ENCODE results near the gene PTPN11.
"Not testable (repeated sequence)": the region's sequence is repeated elsewhere in the genome, so short reads cannot be mapped to it uniquely, and the experiment has no call there.

Gene PTPN11

DNA sequence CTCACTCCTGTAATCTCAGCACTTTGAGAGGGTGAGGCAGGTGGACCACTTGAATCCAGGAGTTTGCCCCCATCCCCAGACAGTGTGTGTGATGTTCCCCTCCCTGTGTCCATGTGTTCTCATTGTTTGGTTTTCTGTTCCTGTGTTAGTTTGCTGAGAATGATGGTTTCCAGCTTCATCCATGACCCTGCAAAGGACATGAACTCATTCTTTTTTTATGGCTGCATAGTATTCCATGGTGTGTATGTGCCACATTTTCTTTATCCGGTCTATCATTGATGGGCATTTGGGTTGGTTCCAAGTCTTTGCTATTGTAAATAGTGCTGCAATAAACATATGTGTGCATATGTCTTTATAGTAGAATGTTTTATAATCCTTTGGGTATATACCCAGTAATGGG lies 38.4 kb downstream of the PTPN11 start:
- DNase-seq = not testable (repeated sequence)

DNA sequence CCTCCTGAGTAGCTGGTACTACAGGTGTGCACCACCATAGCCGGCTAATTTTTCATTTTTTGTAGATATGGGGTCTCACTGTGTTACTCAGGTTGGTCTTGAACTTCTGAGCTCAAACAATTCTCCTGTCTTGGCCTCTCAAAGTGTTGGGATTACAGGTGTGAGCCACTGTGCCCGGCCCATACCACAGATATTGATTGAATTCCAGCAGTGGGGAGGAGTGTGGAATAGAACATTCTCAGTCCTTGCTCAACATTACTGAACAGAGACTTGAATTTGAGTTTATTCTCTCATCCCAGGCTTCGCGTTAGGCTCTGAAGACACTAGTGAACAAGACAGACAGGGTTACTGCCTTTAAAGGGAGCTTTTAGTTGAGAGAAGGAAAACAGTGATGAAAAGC lies 39.6 kb downstream of the PTPN11 start:
- no peak for DNase-seq

DNA sequence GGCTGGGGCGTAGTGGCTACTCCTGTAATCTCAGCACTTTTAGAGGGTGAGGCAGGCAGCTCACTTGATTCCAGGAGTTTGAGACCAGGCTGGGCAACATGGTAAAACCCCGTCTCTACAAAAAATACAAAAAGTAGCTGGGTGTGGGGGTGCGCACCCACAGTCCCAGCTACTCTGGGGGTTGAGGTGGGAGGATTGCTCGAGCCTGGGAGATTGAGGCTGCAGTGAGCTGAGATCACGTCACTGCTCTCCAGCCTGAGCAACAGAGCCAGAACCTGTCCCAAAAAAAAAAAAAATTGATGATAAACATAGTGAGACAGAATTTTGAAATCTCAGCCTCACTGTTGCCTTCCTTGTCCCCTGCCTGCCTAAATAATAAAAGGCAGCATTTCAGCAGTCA lies 40.0 kb downstream of the PTPN11 start:
- DNase-seq = no peak

- no peak for DNase-seq
Measured at GRCh38 chr12:112463478-112463877, 44.7 kb downstream of the PTPN11 start.

DNA sequence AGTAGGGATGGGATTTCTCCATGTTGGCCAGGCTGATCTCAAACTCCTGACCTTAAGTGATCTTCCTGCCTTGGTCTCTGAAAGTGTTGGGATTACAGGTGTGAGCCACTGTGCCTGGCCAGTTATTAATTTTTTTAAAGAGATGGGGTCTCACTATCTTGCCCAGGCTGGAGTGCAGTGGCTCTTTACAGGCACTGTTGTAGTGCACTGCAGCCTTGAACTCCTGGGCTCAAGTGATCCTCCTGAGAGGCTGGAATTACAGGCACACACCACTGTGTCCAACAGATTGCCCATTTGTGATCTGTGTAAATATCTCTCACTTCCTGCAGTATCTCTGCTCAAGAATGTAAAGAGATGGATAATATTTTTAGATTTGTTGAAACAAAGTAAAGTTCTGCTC lies 45.9 kb downstream of the PTPN11 start:
- no peak for DNase-seq

- DNase-seq = no peak
Measured at GRCh38 chr12:112466011-112466422, 47.3 kb downstream of the PTPN11 start.

DNA sequence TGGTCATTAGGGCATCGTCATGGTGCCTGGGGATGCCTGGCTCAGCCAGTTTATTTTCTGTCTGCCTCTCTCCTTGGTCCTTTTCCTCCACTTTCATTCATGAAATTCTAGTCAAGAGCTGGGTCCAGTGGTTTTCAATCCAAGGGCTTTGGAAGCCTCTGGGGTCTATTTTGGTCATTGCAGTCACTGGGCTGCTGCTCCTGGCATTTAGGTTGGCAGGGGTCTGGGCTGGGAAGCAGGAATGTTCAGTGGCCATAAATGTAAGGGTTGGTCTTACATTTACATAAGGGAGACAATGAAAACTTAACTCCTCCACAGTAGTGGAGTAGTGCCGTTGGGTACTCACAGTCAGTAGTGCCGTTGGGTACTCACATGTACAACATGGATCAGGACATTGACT lies 48.1 kb downstream of the PTPN11 start:
- no peak for DNase-seq

DNA sequence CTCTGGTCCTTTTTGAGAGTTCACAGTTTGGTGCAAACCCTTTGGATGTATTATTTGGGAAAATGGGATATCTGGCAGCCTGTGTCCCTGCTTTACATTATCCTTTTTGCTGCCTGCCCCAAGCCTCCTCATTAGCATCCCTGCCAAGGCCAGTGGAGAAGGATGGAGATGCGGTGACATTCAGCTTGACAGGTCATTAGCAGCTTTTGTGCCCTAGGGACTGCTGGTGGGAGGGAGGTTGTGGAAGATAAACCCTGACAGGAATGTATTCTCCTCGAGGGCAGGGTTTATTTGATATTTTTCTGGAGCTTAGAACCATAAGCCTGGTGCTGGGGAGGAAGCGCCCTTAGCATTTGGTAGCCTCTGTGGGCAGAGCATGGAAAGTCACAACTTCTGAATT lies 49.3 kb downstream of the PTPN11 start:
- no peak for DNase-seq

DNA sequence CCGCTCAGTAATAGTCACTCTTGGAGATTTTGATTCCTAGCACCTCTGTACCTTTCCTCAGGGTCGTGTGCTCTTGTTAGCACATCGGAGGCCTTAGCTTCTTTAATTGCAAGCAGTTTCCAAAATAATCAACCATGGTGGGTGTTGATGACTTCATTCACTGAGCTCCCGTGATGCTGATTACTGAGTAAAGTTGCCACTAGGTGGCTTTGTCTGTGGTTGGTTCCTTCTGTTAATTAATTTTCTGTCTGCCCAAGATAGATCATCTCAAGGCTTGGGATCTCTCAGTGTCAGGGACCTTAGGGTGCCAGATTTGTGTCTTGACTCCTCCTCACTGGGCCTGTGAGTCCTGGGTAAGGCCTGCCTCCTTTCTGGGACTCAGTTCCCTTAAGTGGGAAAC lies 54.3 kb downstream of the PTPN11 start:
- no peak for DNase-seq

DNA sequence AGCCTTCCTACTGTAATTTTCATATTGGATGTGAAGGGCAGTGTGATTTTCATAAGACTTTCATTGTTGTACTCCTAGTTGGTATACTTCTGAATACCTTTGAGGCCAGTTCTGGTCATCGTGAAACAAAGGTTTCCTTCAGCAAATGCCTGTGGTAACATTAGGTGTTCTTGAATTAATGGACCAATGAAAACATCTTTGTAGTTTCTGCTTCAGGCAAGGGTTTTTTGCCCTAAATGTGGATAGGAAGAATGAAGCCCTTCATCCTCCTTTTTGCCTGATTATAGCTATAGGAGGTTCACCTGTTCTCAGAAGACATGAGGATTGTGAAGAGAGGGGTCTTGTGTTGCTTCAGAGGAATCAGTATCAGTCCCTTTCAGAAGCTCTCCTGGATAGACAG lies 60.7 kb downstream of the PTPN11 start:
- no peak for DNase-seq

- no peak for DNase-seq
Measured at GRCh38 chr12:112480931-112481330, 62.2 kb downstream of the PTPN11 start.

DNA sequence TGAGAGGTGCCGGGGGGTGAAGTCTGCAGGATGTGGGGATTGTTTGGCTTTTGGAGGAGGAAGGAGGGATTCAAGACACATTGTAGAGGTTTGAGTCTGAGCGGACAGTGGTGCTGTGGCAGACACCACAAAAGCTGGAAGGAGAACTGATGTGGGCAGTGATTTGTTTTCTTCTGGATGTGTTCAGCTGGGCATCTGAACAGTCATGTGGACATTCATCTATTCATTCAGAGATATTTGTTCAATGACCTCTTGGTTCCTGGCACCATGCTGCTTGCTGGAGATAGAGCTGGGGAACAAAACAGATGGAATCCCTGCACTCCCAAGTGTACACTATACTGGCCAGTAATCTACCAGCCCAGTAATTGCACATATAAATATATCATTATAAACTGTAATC lies 64.0 kb downstream of the PTPN11 start:
- no peak for DNase-seq

- no peak for DNase-seq
Measured at GRCh38 chr12:112486361-112486760, 67.6 kb downstream of the PTPN11 start.

- DNase-seq = no peak
Measured at GRCh38 chr12:112488257-112488876, 69.6 kb downstream of the PTPN11 start.

DNA sequence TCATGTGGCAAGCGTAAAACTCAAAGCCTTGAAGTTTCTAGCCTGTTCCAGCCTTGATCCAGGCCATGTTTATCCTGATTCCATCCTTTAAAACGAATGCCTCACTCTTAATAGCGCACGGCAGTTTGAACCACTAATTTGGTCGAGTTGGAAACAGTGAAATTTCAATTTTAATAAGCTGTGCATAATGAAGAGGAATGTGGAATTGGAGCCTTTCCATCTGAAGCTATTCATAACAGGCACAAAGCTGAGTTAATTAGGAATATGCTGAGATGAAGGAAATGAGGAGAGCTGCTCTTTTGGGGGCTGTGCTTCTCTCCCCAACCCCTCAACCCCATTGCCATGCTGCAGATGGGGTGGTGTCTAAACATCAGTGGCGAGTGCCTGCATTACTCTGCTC lies 70.7 kb downstream of the PTPN11 start:
- no peak for DNase-seq

DNA sequence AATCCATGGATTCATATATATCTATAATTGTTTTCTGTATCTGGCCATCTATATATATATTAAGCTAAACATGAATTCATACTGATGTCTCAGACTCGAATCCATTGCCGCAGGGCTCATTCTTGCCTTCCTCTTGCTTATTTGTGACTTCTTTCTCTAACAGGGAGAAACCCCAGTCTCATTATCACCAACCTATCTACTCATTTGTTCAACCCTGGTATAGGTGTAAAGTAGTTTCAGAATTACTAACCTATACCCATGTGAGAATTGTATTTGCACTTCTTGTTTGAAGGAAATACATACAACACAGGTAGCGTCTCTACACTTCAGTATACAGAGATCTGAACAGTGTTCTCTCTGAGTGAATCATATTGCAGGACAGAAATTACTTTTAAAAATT lies 77.7 kb downstream of the PTPN11 start:
- no peak for DNase-seq

- DNase-seq = no peak
Measured at GRCh38 chr12:112498580-112498979, 79.8 kb downstream of the PTPN11 start.

DNA sequence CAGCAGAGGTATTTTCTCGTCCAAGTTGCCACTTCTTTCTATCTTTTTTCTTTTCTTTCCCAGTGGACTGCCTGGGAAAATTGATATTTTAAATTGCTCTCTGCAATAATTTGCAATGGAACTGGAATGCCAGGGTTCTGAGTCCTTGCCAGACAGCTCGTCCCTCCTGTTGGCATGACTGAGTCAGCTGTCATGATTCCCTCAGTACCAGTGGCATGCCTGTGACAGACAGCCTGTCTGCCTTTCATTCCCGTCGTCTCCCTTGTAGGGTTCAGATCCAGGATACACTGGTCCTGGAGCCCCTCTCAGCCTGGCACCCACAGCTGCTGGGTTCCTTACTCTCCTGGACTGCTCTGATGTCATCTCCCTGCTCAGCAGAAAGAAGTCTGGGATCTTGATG lies 84.8 kb downstream of the PTPN11 start:
- no peak for DNase-seq

GRCh38 chr12:112506513-112507166 lies 87.9 kb downstream of the PTPN11 start:
- no peak for DNase-seq

DNA sequence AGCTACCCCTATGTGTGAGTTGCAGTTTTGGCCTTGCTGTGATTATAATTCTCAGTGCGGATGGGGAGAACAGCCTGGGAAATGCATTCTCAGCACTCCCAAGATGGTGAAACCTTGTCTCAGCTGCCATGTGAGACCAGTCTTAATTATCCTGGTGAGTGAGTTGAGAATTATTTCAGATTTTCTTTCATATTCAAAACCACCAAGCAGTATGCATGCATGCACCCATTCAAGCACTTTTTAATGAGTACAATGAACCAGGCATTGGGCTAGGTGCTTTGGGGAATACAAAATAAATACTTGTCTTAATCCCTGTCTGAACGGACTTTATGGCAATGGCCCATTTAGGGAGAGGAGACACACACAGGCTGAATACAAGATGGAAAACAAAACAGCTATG lies 94.7 kb downstream of the PTPN11 start:
- DNase-seq = no peak

DNA sequence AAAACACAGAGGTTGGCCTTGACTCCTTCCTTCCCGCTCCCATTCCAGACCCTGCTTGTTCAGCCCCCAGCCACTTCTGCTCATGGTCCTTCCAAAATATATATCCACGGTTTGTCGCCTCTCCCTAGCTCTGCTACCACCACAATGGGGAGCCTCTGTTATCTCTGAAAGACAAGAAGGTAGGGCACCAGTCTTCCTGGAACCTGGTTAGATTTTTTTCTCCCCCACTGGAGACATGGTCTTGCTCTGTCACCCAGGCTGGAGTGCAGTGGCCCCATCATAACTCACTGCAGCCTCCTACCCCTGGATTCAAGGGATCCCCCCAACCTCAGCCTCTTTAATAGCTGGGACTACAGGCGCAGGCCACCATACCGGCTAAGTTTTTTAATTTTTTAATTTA lies 95.7 kb downstream of the PTPN11 start:
- DNase-seq = no peak

DNA sequence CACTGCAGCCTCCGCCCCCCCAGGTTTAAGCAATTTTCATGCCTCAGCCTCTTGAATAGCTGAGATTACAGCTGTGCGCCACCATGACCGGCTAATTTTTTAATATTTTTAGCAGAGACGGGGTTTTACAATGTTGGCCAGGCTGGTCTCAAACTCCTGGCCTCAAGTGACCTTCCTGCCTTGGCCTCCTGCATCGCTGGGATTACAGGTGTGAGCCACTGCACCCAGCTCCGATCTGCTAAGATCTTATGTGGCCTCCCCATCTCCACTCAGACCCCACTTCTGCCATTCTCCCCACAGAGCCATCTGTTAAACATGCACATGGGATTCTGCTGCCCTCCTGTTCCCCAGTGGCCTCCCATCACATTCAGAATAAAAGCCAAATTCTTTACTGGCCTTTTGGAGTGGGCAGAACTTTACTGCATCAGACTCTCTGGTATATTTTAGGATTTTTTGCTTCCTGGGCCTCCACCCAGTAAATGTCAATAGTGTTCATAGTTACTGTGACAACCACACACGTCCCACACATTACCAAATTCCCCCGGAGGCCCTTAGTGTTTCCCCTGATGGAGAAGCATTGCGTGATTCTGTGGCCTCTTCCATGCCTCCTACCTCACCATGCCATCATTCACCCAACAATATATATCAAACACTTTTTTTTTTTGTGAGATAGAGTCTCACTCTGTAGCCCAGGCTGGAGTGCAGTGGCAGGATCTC lies 96.3 kb downstream of the PTPN11 start:
- DNase-seq = no peak

DNA sequence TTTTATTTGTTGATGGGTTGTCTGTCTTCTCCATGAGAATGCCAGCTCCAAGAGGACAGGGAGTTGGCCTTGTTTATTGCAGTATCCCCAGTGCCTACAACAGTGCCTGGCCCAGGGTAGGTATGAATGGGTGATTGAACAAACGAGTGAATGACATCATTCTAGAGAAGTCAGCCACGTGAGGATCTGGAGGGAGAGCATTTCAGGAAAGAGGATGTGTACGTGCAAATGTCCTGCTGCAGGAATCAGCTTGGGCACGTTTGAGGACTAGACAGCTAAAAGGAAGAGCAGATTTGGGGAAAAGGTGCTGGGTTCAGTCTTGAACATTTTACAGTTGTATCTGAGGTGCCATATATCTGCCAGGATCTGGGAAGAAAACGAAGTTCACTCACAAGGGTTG lies 97.1 kb downstream of the PTPN11 start:
- no peak for DNase-seq

GRCh38 chr12:112517730-112518364 lies 99.1 kb downstream of the PTPN11 start:
- DNase-seq = no peak

All from cortex of kidney (tissue), 1 donor.